PC-3 (cell line): ENCODE measurements around the gene HSPA9. TPM values are rescaled to one million over a fixed set of nuclear protein-coding genes. Genes with fewer than 3 reads are reported as not detected.

ENCODE experiments used
- ATAC-seq: fragments of 200-7000 bp; cut with Tn5 transposase; 2 replicates; pipeline ENCODE4 v1.9.1; 2020; ENCODE audit warnings: mild to moderate bottlenecking, moderate library complexity
- BruUV-seq: library from RNA; stranded (reverse); fragments of 400-500 nt; replicated peaks from 2 replicates; lab custom pipeline; 2021; lab: Mats Ljungman, UMichigan
- CTCF ChIA-PET: fragments of 300-600 bp; sonication (Branson Sonifier 250); formaldehyde crosslinking; loops from one replicate; lab custom pipeline; 2022; ENCODE audit warnings: antibody characterized with exemption; lab: Charles Lee
- POLR2A ChIA-PET: fragments of 300-600 bp; sonication (Branson Sonifier 250); formaldehyde crosslinking; loops from one replicate; lab custom pipeline; 2022; ENCODE audit warnings: antibody characterized with exemption; ENCODE audit not compliant: unreplicated experiment; lab: Charles Lee
- DNase-seq: peaks from one replicate; pipeline ENCODE4 v3.0.0-alpha.2; 2015
- H2AFZ ChIP-seq: fragments of 300-600 bp; sonication (generic); 2 replicates; pipeline ENCODE4 v1.6.0; 2016; ENCODE audit warnings: antibody characterized with exemption, low read length
- H3F3A ChIP-seq: fragments of 300-600 bp; sonication (generic); one replicate; pipeline ENCODE4 v1.6.0; 2017; ENCODE audit warnings: antibody characterized with exemption, low read length, control low read depth, mild to moderate bottlenecking; ENCODE audit not compliant: unreplicated experiment
- H3K27ac ChIP-seq: fragments of 300-600 bp; sonication (generic); 2 replicates; pipeline ENCODE4 v1.5.1; 2016; ENCODE audit warnings: mild to moderate bottlenecking, low read length
- H3K27me3 ChIP-seq: fragments of 300-600 bp; sonication (generic); 2 replicates; pipeline ENCODE4 v1.6.1; 2016; ENCODE audit warnings: low read length, mixed read lengths
- H3K36me3 ChIP-seq: fragments of 300-600 bp; sonication (generic); 2 replicates; pipeline ENCODE4 v1.6.1; 2016; ENCODE audit warnings: low read depth, mixed run types, low read length, mixed read lengths
- H3K4me1 ChIP-seq: fragments of 300-600 bp; sonication (generic); 2 replicates; pipeline ENCODE4 v1.5.1; 2016; ENCODE audit warnings: low read length; ENCODE audit not compliant: insufficient read depth
- H3K4me2 ChIP-seq: fragments of 300-600 bp; sonication (generic); 2 replicates; pipeline ENCODE4 v1.6.0; 2016; ENCODE audit warnings: low read length
- H3K4me3 ChIP-seq: fragments of 300-600 bp; sonication (generic); 2 replicates; pipeline ENCODE4 v1.5.1; 2016; ENCODE audit warnings: mild to moderate bottlenecking, low read length, mixed read lengths
- H3K79me2 ChIP-seq: fragments of 300-600 bp; sonication (generic); 2 replicates; pipeline ENCODE4 v1.6.1; 2017; ENCODE audit warnings: low read length, mixed read lengths
- H3K9ac ChIP-seq: fragments of 300-600 bp; sonication (generic); 2 replicates; pipeline ENCODE4 v1.6.0; 2016; ENCODE audit warnings: mild to moderate bottlenecking, low read length
- H3K9me2 ChIP-seq: fragments of 300-600 bp; sonication (generic); replicated peaks from 2 replicates; pipeline ENCODE4 v1.6.1; 2016; ENCODE audit warnings: mixed run types, low read length, mixed read lengths
- H3K9me3 ChIP-seq: fragments of 300-600 bp; sonication (generic); 2 replicates; pipeline ENCODE4 v1.6.1; 2016; ENCODE audit warnings: low read length, mixed read lengths
- H4K20me1 ChIP-seq: fragments of 300-600 bp; sonication (generic); 2 replicates; pipeline ENCODE4 v1.6.1; 2016; ENCODE audit warnings: low read length, mixed read lengths
- EZH2 ChIP-seq: fragments of 300-600 bp; sonication (generic); IDR thresholded peaks from one replicate; pipeline ENCODE4 v1.6.1; 2017; ENCODE audit warnings: antibody characterized with exemption, mild to moderate bottlenecking, low read length; ENCODE audit not compliant: unreplicated experiment
- EZH2phosphoT487 ChIP-seq: fragments of 300-600 bp; sonication (generic); IDR thresholded peaks from 2 replicates; pipeline ENCODE4 v1.6.1; 2018; ENCODE audit warnings: mild to moderate bottlenecking, antibody characterized with exemption, low read length, borderline replicate concordance
- intact Hi-C: fragments of 100-400 bp; cut with micrococcal nuclease; formaldehyde crosslinking; loops from 2 replicates; pipeline ENCODE4 v1.9.0; 2023
- total RNA-seq: library from RNA; depleted of rRNA; stranded (reverse); fragments of >200 nt; gene quantifications from 2 replicates; pipeline ENCODE4 v1.2.3, GENCODE V29; 2014
- TF ChIP-seq, protein P1 (sequence below): fragments of 300-600 bp; sonication (generic); conservative IDR thresholded peaks from 2 replicates; pipeline ENCODE4 v1.5.1; 2017; ENCODE audit warnings: antibody characterized with exemption, low read depth, mild to moderate bottlenecking, low read length

The HSPA9 gene
- total RNA-seq, 1 experiment from 2014 or later: 432 TPM

DNA sequence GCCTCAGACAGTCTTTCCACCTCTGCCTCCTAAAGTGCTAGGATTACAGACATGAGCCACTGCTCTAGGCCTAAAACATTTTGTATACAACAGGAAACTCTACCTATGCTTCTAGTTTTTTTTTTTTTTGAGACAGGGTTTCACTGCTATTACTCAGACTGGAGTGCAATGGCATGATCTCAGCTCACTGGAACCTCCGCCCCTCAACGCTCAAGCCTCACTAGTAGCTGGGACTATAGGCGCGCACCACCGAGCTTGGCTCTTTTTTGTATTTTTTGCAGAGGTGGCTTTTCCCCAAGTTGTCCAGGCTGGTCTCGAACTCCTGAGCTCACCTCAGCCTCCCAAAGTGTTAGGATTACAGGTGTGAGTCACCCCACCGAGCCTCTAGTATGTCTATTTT is 5.4 kb downstream of the HSPA9 start:
- H3K4me1 ChIP-seq: peaks cover 13% of the 10 kb centered on the region; the same call in 1 of the 2 replicates
- POLR2A ChIA-PET: interaction anchor here (0.6 kb wide), 1 partner anchor 26 kb away, joined by 4 read pairs; no protein-coding TSS in a partner anchor

DNA sequence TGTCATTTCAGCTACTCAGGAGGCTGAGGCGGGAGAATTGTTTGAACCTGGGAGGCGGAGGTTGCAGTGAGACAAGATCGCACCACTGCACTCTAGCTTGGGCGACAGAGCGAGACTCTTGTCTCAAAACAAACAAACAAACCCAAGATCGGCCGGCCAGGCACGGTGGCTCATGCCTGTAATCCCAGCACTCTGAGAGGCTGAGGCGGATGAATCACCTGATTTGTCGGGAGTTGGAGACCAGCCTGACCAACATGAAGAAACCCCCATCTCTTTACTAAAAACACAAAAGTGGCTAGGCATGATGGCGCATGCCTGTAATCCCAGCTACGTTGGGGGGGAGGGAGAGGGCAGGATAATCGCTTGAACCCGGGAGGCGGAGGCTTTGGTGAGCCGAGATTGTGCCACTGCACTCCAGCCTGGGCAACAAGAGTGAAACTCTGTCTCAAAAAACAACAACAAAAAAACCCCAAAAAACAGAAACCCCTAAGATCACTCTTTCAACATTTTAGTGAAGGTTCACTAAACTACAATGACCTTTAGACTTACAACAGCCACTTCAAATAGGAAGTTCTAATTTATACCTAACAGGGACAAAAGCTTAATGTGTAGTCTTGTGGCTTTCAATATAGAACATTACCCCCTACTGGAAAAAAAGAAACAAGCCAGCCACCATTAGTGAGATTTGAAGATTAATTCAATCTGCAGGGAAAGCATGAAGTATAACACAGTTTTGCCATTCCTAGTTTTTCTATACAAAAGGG is 7.0 kb downstream of the HSPA9 start:
- Histone ChIP-seq H3K4me3 (no peak overlapping the region), H2AFZ (no peak overlapping the region), H3K4me1 (peaks cover 7% of the 10 kb centered on the region; the same call in 1 of the 2 replicates), H3K27me3 (no peaks in the 10 kb centered on the region), H3K9me2 (no peaks in the 10 kb centered on the region), H4K20me1 (peaks cover 37% of the 10 kb centered on the region), H3K9me3 (no peaks in the 10 kb centered on the region), H3F3A (no peaks in the 10 kb centered on the region), H3K36me3 (peaks cover 77% of the 10 kb centered on the region), H3K4me2 (no peak overlapping the region), H3K79me2 (peaks cover 95% of the 10 kb centered on the region), H3K27ac (no peak overlapping the region), H3K9ac (no peak overlapping the region)
- intact Hi-C loops: no loop called here
- no peak for DNase-seq
- ATAC-seq: no peak
- no TSS peak for BruUV-seq
- ChIA-PET CTCF (no interaction called here), POLR2A (no interaction called here)
- TF ChIP-seq, protein P1, sequence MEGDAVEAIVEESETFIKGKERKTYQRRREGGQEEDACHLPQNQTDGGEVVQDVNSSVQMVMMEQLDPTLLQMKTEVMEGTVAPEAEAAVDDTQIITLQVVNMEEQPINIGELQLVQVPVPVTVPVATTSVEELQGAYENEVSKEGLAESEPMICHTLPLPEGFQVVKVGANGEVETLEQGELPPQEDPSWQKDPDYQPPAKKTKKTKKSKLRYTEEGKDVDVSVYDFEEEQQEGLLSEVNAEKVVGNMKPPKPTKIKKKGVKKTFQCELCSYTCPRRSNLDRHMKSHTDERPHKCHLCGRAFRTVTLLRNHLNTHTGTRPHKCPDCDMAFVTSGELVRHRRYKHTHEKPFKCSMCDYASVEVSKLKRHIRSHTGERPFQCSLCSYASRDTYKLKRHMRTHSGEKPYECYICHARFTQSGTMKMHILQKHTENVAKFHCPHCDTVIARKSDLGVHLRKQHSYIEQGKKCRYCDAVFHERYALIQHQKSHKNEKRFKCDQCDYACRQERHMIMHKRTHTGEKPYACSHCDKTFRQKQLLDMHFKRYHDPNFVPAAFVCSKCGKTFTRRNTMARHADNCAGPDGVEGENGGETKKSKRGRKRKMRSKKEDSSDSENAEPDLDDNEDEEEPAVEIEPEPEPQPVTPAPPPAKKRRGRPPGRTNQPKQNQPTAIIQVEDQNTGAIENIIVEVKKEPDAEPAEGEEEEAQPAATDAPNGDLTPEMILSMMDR: 0 out of 2 replicates have a peak, but pooled peaks have one; percentile 22
- TF ChIP-seq EZH2phosphoT487 (no peak), EZH2 (no peak)

More for the DNA sequence above, 5.4 kb downstream of the HSPA9 start:
- Histone ChIP-seq H3K4me3 (no peak overlapping the region), H2AFZ (no peak overlapping the region), H3K9ac (no peak overlapping the region), H4K20me1 (peaks cover 46% of the 10 kb centered on the region), H3K27me3 (no peaks in the 10 kb centered on the region), H3F3A (peaks cover 2% of the 10 kb centered on the region), H3K4me2 (no peak overlapping the region), H3K9me3 (no peaks in the 10 kb centered on the region), H3K9me2 (no peaks in the 10 kb centered on the region), H3K36me3 (peaks cover 78% of the 10 kb centered on the region), H3K79me2 (peaks cover 98% of the 10 kb centered on the region), H3K27ac (no peak overlapping the region)
- no peak for TF ChIP-seq EZH2
- TF ChIP-seq EZH2phosphoT487: no peak
- TF ChIP-seq, protein P1: no peak
- ATAC-seq (no peak), DNase-seq (no peak)
- CTCF ChIA-PET: no interaction called here
- intact Hi-C loops: no loop called here
- BruUV-seq: no TSS peak

GRCh38 chr5:138566792-138567191 is 8.4 kb downstream of the HSPA9 start:
- ChIA-PET CTCF (no interaction called here), POLR2A (no interaction called here)
- no peaks in the 10 kb centered on the region for H3K9me3 ChIP-seq

More at GRCh38 chr5:138566792-138567191, 8.4 kb downstream of the HSPA9 start:
- intact Hi-C loops: no loop called here
- H3K9ac ChIP-seq: no peak overlapping the region
- no peak overlapping the region for H2AFZ ChIP-seq
- no peak for DNase-seq
- TF ChIP-seq EZH2phosphoT487 (no peak), EZH2 (no peak)
- TF ChIP-seq, protein P1: no peak
- no peak overlapping the region for H3K4me2 ChIP-seq
- H3K27ac ChIP-seq: no peak overlapping the region
- H3F3A ChIP-seq: no peaks in the 10 kb centered on the region
- H3K36me3 ChIP-seq: peaks cover 71% of the 10 kb centered on the region
- no peaks in the 10 kb centered on the region for H3K9me2 ChIP-seq
- H4K20me1 ChIP-seq: peaks cover 34% of the 10 kb centered on the region
- no peaks in the 10 kb centered on the region for H3K4me1 ChIP-seq
- H3K79me2 ChIP-seq: peaks cover 87% of the 10 kb centered on the region
- BruUV-seq: no TSS peak
- no peak for ATAC-seq
- no peaks in the 10 kb centered on the region for H3K27me3 ChIP-seq
- no peak overlapping the region for H3K4me3 ChIP-seq
